ENCODE data around the gene PADI6. TPM values are rescaled to one million over a fixed set of nuclear protein-coding genes. Genes with fewer than 3 reads are reported as not detected.
"Not testable (repeated sequence)": the region's sequence is repeated elsewhere in the genome, so short reads cannot be mapped to it uniquely, and the experiment has no call there.

The PADI6 gene
- total and polyA plus RNA-seq, 10 of the 15 experiments (the other 5 are each of a cell fraction or from before 2014, with no cell fraction given): not detected

GRCh38 chr1:17342014-17342441, 30.0 kb upstream of the PADI6 start:
- TF ChIP-seq RCOR1 (conservative IDR thresholded peaks at IDR 0.05; ENCODE audit: low read depth, low read length): no peak
- TF ChIP-seq REST (IDR thresholded peaks at IDR 0.05; ENCODE audit: low read depth, low read length): no peak
- no peak for TF ChIP-seq ZZZ3 (IDR thresholded peaks at IDR 0.05; ENCODE audit: control insufficient read depth, insufficient read length, low read depth)
- H3K9me3 ChIP-seq (replicated peaks; ENCODE audit: control insufficient read depth, insufficient read depth, low read length): no peaks in the 10 kb centered on the region
- no peak for DNase-seq (ENCODE audit: low read depth, low spot score)
- H3K4me2 ChIP-seq (ENCODE audit: control insufficient read depth, insufficient read depth): no peak overlapping the region
- H3K27ac ChIP-seq (ENCODE audit: control insufficient read depth, insufficient read depth): no peak overlapping the region
- H3K27me3 ChIP-seq (replicated peaks in 1 of 2; ENCODE audit: control insufficient read depth in 2 of 2, insufficient read depth in 2 of 2, low read length in 1 of 2): no peaks in the 10 kb centered on the region; a peak in 1 of 4 replicates
- WGBS (ENCODE audit: insufficient coverage, insufficient replicate concordance, low lambda C conversion rate, missing lambda C conversion rate): 34% methylated on average over 17 of the region's 17 CpGs
- ChIA-PET CTCF (no interaction called here), SMC1A (ENCODE audit: uncharacterized antibody, unreplicated experiment) (no interaction called here), POLR2A (no interaction called here), RAD21 (ENCODE audit: unreplicated experiment) (no interaction called here)
- BruUV-seq (replicated peaks): no TSS peak
- no peaks in the 10 kb centered on the region for H3K36me3 ChIP-seq (ENCODE audit: control insufficient read depth in 2 of 2, insufficient read depth in 2 of 2, low read length in 1 of 2)
- H3K9ac ChIP-seq (ENCODE audit: control insufficient read depth, insufficient read depth, low read length): no peak overlapping the region
- intact Hi-C loops (cut with micrococcal nuclease; ENCODE audit: unreplicated experiment) (no loop called here), in situ Hi-C loops (cut with MboI) (no loop called here)
- no peak for ATAC-seq
- H4K20me1 ChIP-seq (ENCODE audit: control insufficient read depth, insufficient read depth): no peaks in the 10 kb centered on the region
- no peak overlapping the region for H2AFZ ChIP-seq (ENCODE audit: control insufficient read depth, low read depth, low read length)
- H3K4me1 ChIP-seq (ENCODE audit: control insufficient read depth, insufficient read depth, low read length): no peaks in the 10 kb centered on the region
- no peak for FAIRE-seq
- no peak overlapping the region for H3K4me3 ChIP-seq
- no peaks in the 10 kb centered on the region for H3K79me2 ChIP-seq (ENCODE audit: control insufficient read depth, insufficient read depth, low read length)

GRCh38 chr1:17345506-17345905, 26.5 kb upstream of the PADI6 start:
- H3K79me2 ChIP-seq (ENCODE audit: control insufficient read depth, insufficient read depth, low read length); H3K27me3 ChIP-seq (replicated peaks in 1 of 2; ENCODE audit: control insufficient read depth in 2 of 2, insufficient read depth in 2 of 2, low read length in 1 of 2); H3K9ac ChIP-seq (ENCODE audit: control insufficient read depth, insufficient read depth, low read length); in situ Hi-C loops (cut with MboI); H3K27ac ChIP-seq (ENCODE audit: control insufficient read depth, insufficient read depth); RAD21 ChIA-PET (ENCODE audit: unreplicated experiment); H3K4me2 ChIP-seq (ENCODE audit: control insufficient read depth, insufficient read depth); H3K4me1 ChIP-seq (ENCODE audit: control insufficient read depth, insufficient read depth, low read length); H3K36me3 ChIP-seq (ENCODE audit: control insufficient read depth in 2 of 2, insufficient read depth in 2 of 2, low read length in 1 of 2); FAIRE-seq; SMC1A ChIA-PET (ENCODE audit: uncharacterized antibody, unreplicated experiment); CTCF ChIA-PET; POLR2A ChIA-PET; H2AFZ ChIP-seq (ENCODE audit: control insufficient read depth, low read depth, low read length); H3K4me3 ChIP-seq; ATAC-seq; intact Hi-C loops (cut with micrococcal nuclease; ENCODE audit: unreplicated experiment); DNase-seq (ENCODE audit: low read depth, low spot score); BruUV-seq (replicated peaks); H4K20me1 ChIP-seq (ENCODE audit: control insufficient read depth, insufficient read depth); H3K9me3 ChIP-seq (replicated peaks; ENCODE audit: control insufficient read depth, insufficient read depth, low read length): not testable (repeated sequence)
- WGBS (ENCODE audit: insufficient coverage, insufficient replicate concordance, low lambda C conversion rate, missing lambda C conversion rate): 69% methylated on average over 5 of the region's 5 CpGs
